ENCODE results near the gene AKAP17A.

- TF ChIP-seq, protein P1, sequence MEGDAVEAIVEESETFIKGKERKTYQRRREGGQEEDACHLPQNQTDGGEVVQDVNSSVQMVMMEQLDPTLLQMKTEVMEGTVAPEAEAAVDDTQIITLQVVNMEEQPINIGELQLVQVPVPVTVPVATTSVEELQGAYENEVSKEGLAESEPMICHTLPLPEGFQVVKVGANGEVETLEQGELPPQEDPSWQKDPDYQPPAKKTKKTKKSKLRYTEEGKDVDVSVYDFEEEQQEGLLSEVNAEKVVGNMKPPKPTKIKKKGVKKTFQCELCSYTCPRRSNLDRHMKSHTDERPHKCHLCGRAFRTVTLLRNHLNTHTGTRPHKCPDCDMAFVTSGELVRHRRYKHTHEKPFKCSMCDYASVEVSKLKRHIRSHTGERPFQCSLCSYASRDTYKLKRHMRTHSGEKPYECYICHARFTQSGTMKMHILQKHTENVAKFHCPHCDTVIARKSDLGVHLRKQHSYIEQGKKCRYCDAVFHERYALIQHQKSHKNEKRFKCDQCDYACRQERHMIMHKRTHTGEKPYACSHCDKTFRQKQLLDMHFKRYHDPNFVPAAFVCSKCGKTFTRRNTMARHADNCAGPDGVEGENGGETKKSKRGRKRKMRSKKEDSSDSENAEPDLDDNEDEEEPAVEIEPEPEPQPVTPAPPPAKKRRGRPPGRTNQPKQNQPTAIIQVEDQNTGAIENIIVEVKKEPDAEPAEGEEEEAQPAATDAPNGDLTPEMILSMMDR (IDR thresholded peaks at IDR 0.05), result no peak
- no peak for TF ChIP-seq EZH2 (IDR thresholded peaks at IDR 0.05; ENCODE audit: borderline replicate concordance, insufficient read depth, low read depth, low read length, poor library complexity, severe bottlenecking)
Measured at GRCh38 chrX:1599791-1600405, 8.5 kb downstream of the AKAP17A start.

Data from B cell (primary cell).